Transverse colon (tissue), 4 donors: ENCODE data around the gene CHCHD4. TPM values are rescaled to one million over a fixed set of nuclear protein-coding genes. Genes with fewer than 3 reads are reported as not detected.
A peak's percentile ranks its signal among the peaks of the same experiment; 100 is the strongest.

ENCODE experiments used
- DNase-seq: peaks from one replicate; pipeline ENCODE4 v3.0.0-alpha.2; 2019
- H3K27ac ChIP-seq, 4 donors: fragments of 200-600 bp; sonication (generic); 2 replicates each; pipeline ENCODE4 v1.5.1; 2016 to 2018; ENCODE audit warnings: inconsistent platforms in 4 of 4
- H3K27me3 ChIP-seq: fragments of 200-600 bp; sonication (generic); 2 replicates; pipeline ENCODE4 v1.5.1; 2017; ENCODE audit warnings: inconsistent platforms
- H3K36me3 ChIP-seq, 4 donors: fragments of 200-600 bp; sonication (generic); 2 replicates each; pipeline ENCODE4 v1.5.1; 2017 to 2019; ENCODE audit warnings: inconsistent platforms in 4 of 4
- H3K4me1 ChIP-seq, 4 donors: fragments of 200-600 bp; sonication (generic); 2 replicates each; pipeline ENCODE4 v1.5.1; 2017 to 2020; ENCODE audit warnings: inconsistent platforms in 4 of 4
- H3K4me3 ChIP-seq, 4 donors: fragments of 200-600 bp; sonication (generic); 1 replicate in 1 of 4; 2 replicates in 3 of 4; pipeline versions ENCODE4 v1.5.1 to v1.6.1; 2017 to 2019; ENCODE audit warnings: inconsistent platforms in 4 of 4
- H3K9me3 ChIP-seq, 2 donors: fragments of 200-600 bp; sonication (generic); 2 replicates each; pipeline ENCODE4 v1.5.1; 2017 to 2019; ENCODE audit warnings: inconsistent platforms in 2 of 2
- CTCF ChIP-seq, 5 experiments: fragments of 200-600 bp in 3 of 5; fragments of 450-650 bp in 2 of 5; sonication (generic) in 3 of 5; IDR thresholded peaks; 1 replicate in 2 of 5; 2 replicates in 3 of 5; pipeline ENCODE4 v1.5.1; 2016 to 2017; ENCODE audit warnings: antibody characterized with exemption in 5 of 5, inconsistent platforms in 3 of 5, mild to moderate bottlenecking in 2 of 5, moderate library complexity in 1 of 5
- EP300 ChIP-seq: sonication (generic); formaldehyde crosslinking; IDR thresholded peaks from one replicate; pipeline ENCODE4 v1.6.1; 2017; ENCODE audit warnings: antibody characterized with exemption, low read depth
- POLR2A ChIP-seq: fragments of 450-650 bp; IDR thresholded peaks from one replicate; pipeline ENCODE4 v1.6.1; 2016; ENCODE audit warnings: antibody characterized with exemption, mild to moderate bottlenecking, moderate library complexity
- POLR2AphosphoS5 ChIP-seq, 3 donors: sonication (generic); formaldehyde crosslinking; IDR thresholded peaks; one replicate each; pipeline ENCODE4 v1.6.1; 2016; ENCODE audit warnings: antibody characterized with exemption in 3 of 3
- WGBS, 2 donors: methylation state at CpG; one replicate each; pipeline ENCODE4 v1.1.5; 2018; ENCODE audit warnings: low coverage in 1 of 2; 5-methylcytosine and 5-hydroxymethylcytosine counted together
- in situ Hi-C, 4 donors: fragments of 200-750 bp; cut with MboI; loops; one replicate each; pipeline versions ENCODE4 v1.15.0 to v1.15.1; 2017; ENCODE audit warnings: low sequenced_read_pairs in 3 of 4, low pct_ligation_motif_present in 1 of 4, low pct_unique_long_range_greater_than_20kb in 1 of 4
- intact Hi-C: fragments of 100-400 bp; cut with DNase I; formaldehyde crosslinking; loops from one replicate; pipeline ENCODE4 v1.15.1; 2023; ENCODE audit warnings: low total_unique reads
- total RNA-seq, 4 donors: library from RNA; depleted of rRNA; stranded (reverse); fragments of >200 nt; gene quantifications; one replicate each; pipeline ENCODE4 v1.1.0, GENCODE V29; 2016

CHCHD4 gene
- total RNA-seq, 4 donors from 2014 or later, result 0.80 to 22.1 (median 13.5) TPM

DNA sequence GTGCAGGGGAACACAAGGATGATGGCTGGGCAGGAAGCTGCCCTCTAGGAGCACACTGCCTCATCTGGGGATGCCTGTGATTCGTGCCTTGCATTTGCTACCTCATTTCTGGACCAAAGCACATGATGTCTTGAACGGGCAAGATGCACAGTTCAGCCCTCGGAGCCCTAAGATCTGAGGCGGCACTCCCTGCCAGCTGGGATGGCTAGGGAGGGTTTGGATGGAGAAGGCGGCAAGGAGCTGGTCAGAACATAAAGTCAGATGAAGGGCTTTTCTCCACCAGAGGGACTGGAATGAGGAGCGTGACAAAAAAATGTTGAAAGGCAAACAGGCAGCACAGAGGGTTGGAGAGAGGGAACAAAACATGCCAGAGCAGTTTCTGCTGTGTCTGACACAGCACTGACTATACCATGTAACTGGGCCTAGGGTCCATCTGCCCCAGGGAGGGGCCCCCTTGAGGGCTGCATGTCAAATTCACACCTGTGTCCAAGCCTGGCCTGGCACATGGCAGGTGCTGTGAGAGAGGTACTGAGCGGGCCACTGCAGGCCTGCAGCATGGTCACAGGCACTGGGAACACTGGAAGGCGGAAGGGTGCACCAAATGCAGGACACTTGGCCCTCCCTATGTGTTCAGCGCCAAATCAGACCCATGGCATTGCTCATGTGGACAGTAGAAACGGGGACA lies 21.9 kb upstream of the CHCHD4 start:
- Histone ChIP-seq H3K36me3 (peaks cover 0 to 17% (median 7%) of the 10 kb centered on the region in 4 donors), H3K27ac (peak overlapping the region; percentile 82 to 91 (median 89)), H3K4me3 (no peak overlapping the region), H3K9me3 (no peaks in the 10 kb centered on the region), H3K4me1 (peaks cover 3 to 42% (median 28%) of the 10 kb centered on the region in 4 donors), H3K27me3 (no peaks in the 10 kb centered on the region)
- TF ChIP-seq EP300, result no peak
- TF ChIP-seq POLR2A, result no peak
- TF ChIP-seq CTCF (IDR thresholded peaks at IDR 0.05), result no peak
- no peak for TF ChIP-seq POLR2AphosphoS5 (IDR thresholded peaks at IDR 0.05)
- in situ Hi-C loops, result no loop called here
- 80 to 91% methylated on average over 1 to 10 of the region's 10 CpGs for WGBS, 2 donors
- DNase-seq, result no peak
- intact Hi-C loops, result no loop called here

DNA sequence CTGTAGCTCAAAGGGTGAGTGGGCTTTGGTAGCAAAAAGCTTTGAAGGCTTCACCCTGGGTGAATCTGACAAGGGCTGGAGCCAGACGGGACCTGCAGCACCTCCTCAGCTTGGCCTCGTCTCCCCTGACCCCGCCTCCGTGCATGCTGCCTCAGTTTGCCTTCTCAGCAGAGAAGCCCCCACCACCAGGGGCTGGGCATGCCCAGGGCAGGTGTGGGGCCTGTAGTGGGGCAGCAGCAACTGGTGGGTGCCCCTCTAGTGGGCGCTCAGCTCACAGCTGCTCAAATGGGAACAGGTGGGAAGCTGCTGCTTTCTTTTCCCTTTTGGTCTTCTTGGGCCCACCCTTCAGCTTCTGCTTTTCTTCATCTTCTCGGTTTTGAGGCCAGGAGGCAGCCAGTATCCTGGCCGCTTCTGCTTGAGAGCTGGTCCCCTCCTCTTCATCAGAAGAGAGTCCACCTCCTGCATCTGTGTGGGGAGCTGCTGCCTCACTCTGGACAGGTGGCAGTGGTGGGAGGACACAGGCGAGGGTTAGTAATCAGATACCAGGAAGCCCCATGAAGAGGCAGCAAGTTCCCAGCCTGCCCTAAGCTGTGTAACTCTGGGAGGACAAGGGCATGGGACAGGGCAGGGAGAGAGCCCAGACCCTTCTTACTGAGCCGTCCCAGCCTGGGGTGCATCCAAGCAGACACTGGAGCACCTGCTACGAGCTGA lies 21.2 kb upstream of the CHCHD4 start:
- TF ChIP-seq EP300 (no peak), CTCF (IDR thresholded peaks at IDR 0.05) (no peak), POLR2A (no peak), POLR2AphosphoS5 (IDR thresholded peaks at IDR 0.05) (no peak)
- Histone ChIP-seq H3K4me1 (peaks cover 3 to 42% (median 28%) of the 10 kb centered on the region in 4 donors), H3K27me3 (no peaks in the 10 kb centered on the region), H3K36me3 (peaks cover 0 to 17% (median 6%) of the 10 kb centered on the region in 4 donors), H3K4me3 (no peak overlapping the region), H3K9me3 (no peaks in the 10 kb centered on the region), H3K27ac (peak overlapping the region; percentile 82 to 91 (median 89))
- in situ Hi-C loops (no loop called here), intact Hi-C loops (no loop called here)
- DNase-seq, result no peak
- 82% methylated on average over 4 of the region's 10 CpGs; no CpG with 5 or more reads in 1 of the 2 donors for WGBS, 2 donors

DNA sequence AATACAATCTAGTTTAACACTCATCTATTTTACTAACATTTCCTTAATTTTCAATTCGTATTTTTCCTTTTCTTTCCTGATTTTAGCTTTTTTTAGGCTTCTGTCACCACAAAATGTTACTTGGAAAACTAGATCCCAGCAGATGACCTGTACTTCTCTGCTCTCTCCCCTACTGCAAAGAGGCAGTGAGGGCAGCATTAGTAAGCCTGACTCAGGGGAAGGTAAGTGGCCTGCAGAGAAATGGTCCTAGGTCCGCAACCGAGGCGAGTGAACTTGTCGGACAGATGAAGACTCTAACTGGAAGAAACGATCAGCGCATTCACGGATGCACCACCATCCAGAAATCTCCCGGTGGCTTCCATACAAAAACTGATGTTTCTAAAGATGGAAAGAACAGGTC lies 20.6 kb upstream of the CHCHD4 start:
- H3K4me1 ChIP-seq, result peaks cover 3 to 42% (median 28%) of the 10 kb centered on the region in 4 donors
- WGBS, 2 donors, result 60 to 92% methylated on average over 1 to 9 of the region's 9 CpGs
- intact Hi-C loops (no loop called here), in situ Hi-C loops (no loop called here)
- no peaks in the 10 kb centered on the region for H3K27me3 ChIP-seq
- H3K9me3 ChIP-seq, result no peaks in the 10 kb centered on the region
- DNase-seq, result no peak
- no peak overlapping the region for H3K4me3 ChIP-seq
- peak overlapping the region; percentile 82 to 91 (median 89) for H3K27ac ChIP-seq
- TF ChIP-seq EP300 (no peak), POLR2AphosphoS5 (IDR thresholded peaks at IDR 0.05) (no peak), CTCF (IDR thresholded peaks at IDR 0.05) (no peak), POLR2A (no peak)
- H3K36me3 ChIP-seq, result peaks cover 0 to 17% (median 6%) of the 10 kb centered on the region in 4 donors

GRCh38 chr3:14144423-14145075 lies 19.9 kb upstream of the CHCHD4 start:
- H3K27me3 ChIP-seq, result no peaks in the 10 kb centered on the region
- intact Hi-C loops, result no loop called here
- peaks cover 3 to 42% (median 28%) of the 10 kb centered on the region in 4 donors for H3K4me1 ChIP-seq
- H3K36me3 ChIP-seq, result peaks cover 0 to 17% (median 6%) of the 10 kb centered on the region in 4 donors
- H3K27ac ChIP-seq, result peak overlapping the region; percentile 82 to 91 (median 89)
- H3K9me3 ChIP-seq, result no peaks in the 10 kb centered on the region
- TF ChIP-seq EP300, result peak; percentile 33
- peak; percentile 39 to 74 (median 61) for TF ChIP-seq POLR2AphosphoS5 (IDR thresholded peaks at IDR 0.05)
- TF ChIP-seq CTCF (IDR thresholded peaks at IDR 0.05), result no peak
- peak; percentile 59 for DNase-seq
- in situ Hi-C loops, result no loop called here
- peak overlapping the region in 1 of 4 donors; percentile 18 for H3K4me3 ChIP-seq
- 4 to 11% methylated on average over 4 to 7 of the region's 7 CpGs for WGBS, 2 donors
